Astrocyte (in vitro differentiated cells and primary cell): ENCODE data around the gene SCAP. TPM values are rescaled to one million over a fixed set of nuclear protein-coding genes. Genes with fewer than 3 reads are reported as not detected.

Experiments
- DNase-seq: peaks from one replicate; pipeline ENCODE4 v3.0.0-alpha.2; 2010; ENCODE audit warnings: low read depth
- FAIRE-seq: peaks from 2 replicates; lab custom pipeline; 2011; peaks lifted over from hg19 to GRCh38; lab: Jason Lieb, UNC
- H2AFZ ChIP-seq: 2 replicates; pipeline ENCODE4 v1.6.0; 2012; ENCODE audit warnings: low read depth, low read length, inconsistent platforms
- H3K27ac ChIP-seq: 2 replicates; pipeline ENCODE4 v1.5.1; 2011; ENCODE audit warnings: low read depth, low read length, inconsistent platforms
- H3K27me3 ChIP-seq: 2 replicates; pipeline ENCODE4 v1.6.0; 2011; ENCODE audit warnings: low read length, inconsistent platforms; ENCODE audit not compliant: insufficient read depth
- H3K36me3 ChIP-seq: 2 replicates; pipeline ENCODE4 v1.5.1; 2011; ENCODE audit warnings: low read length, inconsistent platforms; ENCODE audit not compliant: insufficient read depth
- H3K4me1 ChIP-seq: 2 replicates; pipeline ENCODE4 v1.5.1; 2011; ENCODE audit warnings: low read length, inconsistent platforms; ENCODE audit not compliant: insufficient read depth
- H3K4me2 ChIP-seq: 2 replicates; pipeline ENCODE4 v1.6.0; 2012; ENCODE audit warnings: low read length, inconsistent platforms
- H3K4me3 ChIP-seq: 2 replicates; pipeline ENCODE4 v1.5.1; 2011; ENCODE audit warnings: low read depth, mild to moderate bottlenecking, low read length, inconsistent platforms; ENCODE audit not compliant: insufficient read depth
- H3K79me2 ChIP-seq: 2 replicates; pipeline ENCODE4 v1.6.0; 2012; ENCODE audit warnings: mild to moderate bottlenecking, low read length, inconsistent platforms; ENCODE audit not compliant: insufficient read depth
- H3K9ac ChIP-seq: 2 replicates; pipeline ENCODE4 v1.6.0; 2012; ENCODE audit warnings: mild to moderate bottlenecking, low read length, inconsistent platforms
- H3K9me3 ChIP-seq: 2 replicates; pipeline ENCODE4 v1.5.1; 2012; ENCODE audit warnings: low read depth, mild to moderate bottlenecking, low read length, inconsistent platforms; ENCODE audit not compliant: insufficient read depth
- H4K20me1 ChIP-seq: 2 replicates; pipeline ENCODE4 v1.6.0; 2012; ENCODE audit warnings: low read length, inconsistent platforms; ENCODE audit not compliant: insufficient read depth
- H3K27ac Mint-ChIP-seq: one replicate; pipeline ENCODE4 v1.8.0; 2021; ENCODE audit warnings: mild to moderate bottlenecking, mixed read lengths; ENCODE audit not compliant: unreplicated experiment
- H3K27me3 Mint-ChIP-seq: one replicate; pipeline ENCODE4 v1.8.0; 2021; ENCODE audit warnings: low read depth, mixed read lengths; ENCODE audit not compliant: unreplicated experiment
- H3K36me3 Mint-ChIP-seq: one replicate; pipeline ENCODE4 v1.8.0; 2021; ENCODE audit warnings: low read depth, mixed read lengths; ENCODE audit not compliant: unreplicated experiment
- H3K4me1 Mint-ChIP-seq: one replicate; pipeline ENCODE4 v1.8.0; 2021; ENCODE audit warnings: low read depth, mixed read lengths; ENCODE audit not compliant: unreplicated experiment
- H3K4me3 Mint-ChIP-seq: one replicate; pipeline ENCODE4 v1.8.0; 2021; ENCODE audit warnings: mild to moderate bottlenecking, moderate library complexity, mixed read lengths; ENCODE audit not compliant: unreplicated experiment
- H3K9me3 Mint-ChIP-seq: one replicate; pipeline ENCODE4 v1.8.0; 2021; ENCODE audit warnings: mild to moderate bottlenecking, mixed read lengths; ENCODE audit not compliant: unreplicated experiment
- CTCF ChIP-seq: IDR thresholded peaks from 2 replicates; pipeline ENCODE4 v1.5.1; 2011; ENCODE audit warnings: low read depth, mild to moderate bottlenecking, inconsistent platforms, low read length, moderate library complexity; ENCODE audit not compliant: insufficient read depth
- EZH2 ChIP-seq: IDR thresholded peaks from 2 replicates; pipeline ENCODE4 v1.6.1; 2012; ENCODE audit warnings: mild to moderate bottlenecking, low read length, inconsistent platforms; ENCODE audit not compliant: insufficient read depth
- total RNA-seq: library from RNA; stranded (reverse); gene quantifications from 2 replicates; pipeline ENCODE4 v1.2.1, GENCODE V29; 2021

SCAP gene
- total RNA-seq, 1 donor from 2014 or later = 47.9 TPM

- Mint-ChIP-seq H3K9me3 (no peaks in the 10 kb centered on the region), H3K36me3 (peaks cover 16% of the 10 kb centered on the region), H3K27ac (no peak overlapping the region), H3K27me3 (no peaks in the 10 kb centered on the region), H3K4me3 (no peak overlapping the region), H3K4me1 (peaks cover 4% of the 10 kb centered on the region)
- no peak overlapping the region for H3K27ac ChIP-seq
- H3K36me3 ChIP-seq = peaks cover 2% of the 10 kb centered on the region
- no peaks in the 10 kb centered on the region for H3K79me2 ChIP-seq
- peaks cover 3% of the 10 kb centered on the region for H4K20me1 ChIP-seq
- H3K9me3 ChIP-seq = no peaks in the 10 kb centered on the region
- FAIRE-seq (no peak), DNase-seq (no peak)
- no peak overlapping the region for H2AFZ ChIP-seq
- H3K4me3 ChIP-seq = no peak overlapping the region
- H3K9ac ChIP-seq = no peak overlapping the region
- TF ChIP-seq EZH2 (no peak), CTCF (no peak)
- H3K27me3 ChIP-seq = no peaks in the 10 kb centered on the region
- peaks cover 7% of the 10 kb centered on the region for H3K4me1 ChIP-seq
- H3K4me2 ChIP-seq = no peak overlapping the region
These were observed 55.7 kb downstream of the SCAP start for GRCh38 chr3:47420044-47420430.

- Histone ChIP-seq H3K9me3 (no peaks in the 10 kb centered on the region), H3K27me3 (no peaks in the 10 kb centered on the region), H3K36me3 (peaks cover 2% of the 10 kb centered on the region), H4K20me1 (peaks cover 3% of the 10 kb centered on the region), H3K9ac (no peak overlapping the region), H3K4me1 (peaks cover 7% of the 10 kb centered on the region), H3K4me3 (no peak overlapping the region), H3K79me2 (no peaks in the 10 kb centered on the region), H2AFZ (no peak overlapping the region), H3K27ac (no peak overlapping the region), H3K4me2 (no peak overlapping the region)
- Mint-ChIP-seq H3K27ac (no peak overlapping the region), H3K9me3 (no peaks in the 10 kb centered on the region), H3K4me1 (peaks cover 4% of the 10 kb centered on the region), H3K27me3 (no peaks in the 10 kb centered on the region), H3K36me3 (peaks cover 16% of the 10 kb centered on the region), H3K4me3 (no peak overlapping the region)
- no peak for TF ChIP-seq EZH2
- no peak for FAIRE-seq
- DNase-seq = no peak
These were observed 56.4 kb downstream of the SCAP start for GRCh38 chr3:47419083-47420043.

- H2AFZ ChIP-seq = no peak overlapping the region
- no peak overlapping the region for H3K4me3 ChIP-seq
- no peaks in the 10 kb centered on the region for H3K9me3 ChIP-seq
- FAIRE-seq = no peak
- no peak overlapping the region for H3K4me2 ChIP-seq
- Mint-ChIP-seq H3K36me3 (peaks cover 17% of the 10 kb centered on the region), H3K27me3 (no peaks in the 10 kb centered on the region), H3K27ac (no peak overlapping the region), H3K9me3 (no peaks in the 10 kb centered on the region), H3K4me1 (peaks cover 4% of the 10 kb centered on the region), H3K4me3 (no peak overlapping the region)
- H3K79me2 ChIP-seq = no peaks in the 10 kb centered on the region
- peaks cover 7% of the 10 kb centered on the region for H3K4me1 ChIP-seq
- H3K27ac ChIP-seq = no peak overlapping the region
- peaks cover 3% of the 10 kb centered on the region for H4K20me1 ChIP-seq
- H3K27me3 ChIP-seq = no peaks in the 10 kb centered on the region
- H3K9ac ChIP-seq = no peak overlapping the region
- H3K36me3 ChIP-seq = peaks cover 3% of the 10 kb centered on the region
- TF ChIP-seq EZH2 (no peak), CTCF (no peak)
- no peak for DNase-seq
These were observed 57.3 kb downstream of the SCAP start for GRCh38 chr3:47418167-47419082.
